HepG2 (cell line): Measurements from ENCODE around the gene OR2C1. TPM values are rescaled to one million over a fixed set of nuclear protein-coding genes. Genes with fewer than 3 reads are reported as not detected.

Experiments
- AHDC1 ChIP-seq: sonication (generic); formaldehyde crosslinking; IDR thresholded peaks from 2 replicates; pipeline ENCODE4 v1.5.1; 2020; ENCODE audit warnings: mild to moderate bottlenecking, missing genetic modification reagents, borderline replicate concordance
- CBX1 ChIP-seq: IDR thresholded peaks from one replicate; pipeline ENCODE4 v1.6.1; 2016; ENCODE audit warnings: antibody characterized with exemption, low read depth
- CSRNP1 ChIP-seq: sonication (generic); formaldehyde crosslinking; IDR thresholded peaks from 2 replicates; pipeline ENCODE4 v1.8.1; 2023; ENCODE audit warnings: mild to moderate bottlenecking, missing genetic modification reagents
- FOXM1 ChIP-seq: sonication (generic); formaldehyde crosslinking; IDR thresholded peaks from 2 replicates; pipeline ENCODE4 v1.5.0; 2020; ENCODE audit warnings: missing genetic modification reagents
- HES4 ChIP-seq: sonication (generic); formaldehyde crosslinking; IDR thresholded peaks from 2 replicates; pipeline ENCODE4 v1.9.0; 2021; ENCODE audit warnings: mild to moderate bottlenecking, missing genetic modification reagents, borderline replicate concordance
- MNT ChIP-seq: fragments of 450-650 bp; IDR thresholded peaks from 2 replicates; pipeline ENCODE4 v1.6.1; 2016
- MTF1 ChIP-seq: sonication (generic); formaldehyde crosslinking; IDR thresholded peaks from 2 replicates; pipeline ENCODE4 v1.5.0; 2020; ENCODE audit warnings: missing genetic modification reagents
- NCOR1 ChIP-seq: fragments of 200-600 bp; sonication (generic); IDR thresholded peaks from 2 replicates; pipeline ENCODE4 v1.7.0; 2017; ENCODE audit warnings: antibody characterized with exemption, low read length, borderline replicate concordance
- NFYC ChIP-seq: IDR thresholded peaks from 2 replicates; pipeline ENCODE4 v1.6.1; 2016; ENCODE audit warnings: missing genetic modification reagents, missing compliant biosample characterization
- RBM22 ChIP-seq: fragments of 200-400 bp; formaldehyde crosslinking; optimal IDR thresholded peaks from 2 replicates; pipeline ENCODE3; 2017; ENCODE audit warnings: mild to moderate bottlenecking, low read length, moderate library complexity
- RFX5 ChIP-seq: IDR thresholded peaks from 2 replicates; pipeline ENCODE4 v1.6.1; 2011; ENCODE audit warnings: low read depth, low read length, improper control_type of control experiment
- TEAD2 ChIP-seq: sonication (generic); formaldehyde crosslinking; IDR thresholded peaks from 2 replicates; pipeline ENCODE4 v1.9.0; 2021; ENCODE audit warnings: missing genetic modification reagents
- TMF1 ChIP-seq: sonication (generic); formaldehyde crosslinking; IDR thresholded peaks from 2 replicates; pipeline ENCODE4 v1.8.1; 2022; ENCODE audit warnings: low read depth, missing genetic modification reagents
- ZNF34 ChIP-seq: sonication (generic); formaldehyde crosslinking; IDR thresholded peaks from 2 replicates; pipeline ENCODE4 v1.4.0; 2020; ENCODE audit warnings: mild to moderate bottlenecking, missing genetic modification reagents, borderline replicate concordance
- ZNF512B ChIP-seq: sonication (generic); formaldehyde crosslinking; IDR thresholded peaks from 2 replicates; pipeline ENCODE4 v1.5.1; 2020; ENCODE audit warnings: missing genetic modification reagents, mild to moderate bottlenecking, borderline replicate concordance
- ZNF703 ChIP-seq: sonication (generic); formaldehyde crosslinking; IDR thresholded peaks from 2 replicates; pipeline ENCODE4 v1.5.1; 2020; ENCODE audit warnings: missing genetic modification reagents, mild to moderate bottlenecking, moderate library complexity, borderline replicate concordance
- ZNF839 ChIP-seq: sonication (generic); formaldehyde crosslinking; IDR thresholded peaks from 2 replicates; pipeline ENCODE4 v1.4.0; 2020; ENCODE audit warnings: missing genetic modification reagents, mild to moderate bottlenecking, borderline replicate concordance
- polyA plus RNA-seq, 8 experiments: library from polyadenylated mRNA; depleted of rRNA in 3 of 8; stranded (reverse) in 7 of 8; unstranded in 1 of 8; fragments of >200 nt; fragmentation: Illumina TruSeq in 4 of 8; extraction: Trizol in 4 of 8; gene quantifications; 2 replicates each; pipeline versions ENCODE4 v1.2.1 to v1.2.3, GENCODE V29; 2011 to 2016; ENCODE audit warnings: low read depth in 4 of 8, missing spikeins in 1 of 8, mixed read lengths in 1 of 8; ENCODE audit not compliant: insufficient read depth in 1 of 8
- total RNA-seq, 5 experiments: library from RNA; depleted of rRNA; stranded (reverse); fragments of >200 nt; fragmentation: Illumina TruSeq; extraction: Trizol; gene quantifications; 2 replicates each; pipeline ENCODE4 v1.2.3, GENCODE V29; 2016; ENCODE audit warnings: low read depth in 1 of 5

OR2C1 gene
- total and polyA plus RNA-seq, 2 of the 13 experiments (the other 11 are each of a cell fraction or from before 2014, with no cell fraction given) = not detected

- TF ChIP-seq ZNF512B (CRISPR knock-in tag) (no peak), MTF1 (CRISPR knock-in tag) (no peak), CSRNP1 (CRISPR knock-in tag) (peak; percentile 68), NFYC (peak; percentile 99), MNT (peak; percentile 64), AHDC1 (CRISPR knock-in tag) (peak; percentile 43; the same call in 1 of the 2 replicates), ZNF839 (CRISPR knock-in tag) (no peak), ZNF34 (CRISPR knock-in tag) (no peak), TMF1 (peak; percentile 53; the same call in 1 of the 2 replicates), ZNF703 (CRISPR knock-in tag) (no peak), HES4 (CRISPR knock-in tag) (peak; percentile 98), TEAD2 (CRISPR knock-in tag) (no peak), NCOR1 (peak; percentile 44; the same call in 1 of the 2 replicates), RFX5 (no peak), CBX1 (peak; percentile 62), FOXM1 (CRISPR knock-in tag) (no peak; the same call in 1 of the 2 replicates), RBM22 (no peak)
Observed at GRCh38 chr16:3400779-3401688, 45.3 kb downstream of the OR2C1 start, which contains the start of the genes ZNF174 and ZSCAN32 (continued).
